Measurements from ENCODE around the gene NAGPA.
"Not testable (repeated sequence)": the region's sequence is repeated elsewhere in the genome, so short reads cannot be mapped to it uniquely, and the experiment has no call there.

NAGPA gene, protein sequence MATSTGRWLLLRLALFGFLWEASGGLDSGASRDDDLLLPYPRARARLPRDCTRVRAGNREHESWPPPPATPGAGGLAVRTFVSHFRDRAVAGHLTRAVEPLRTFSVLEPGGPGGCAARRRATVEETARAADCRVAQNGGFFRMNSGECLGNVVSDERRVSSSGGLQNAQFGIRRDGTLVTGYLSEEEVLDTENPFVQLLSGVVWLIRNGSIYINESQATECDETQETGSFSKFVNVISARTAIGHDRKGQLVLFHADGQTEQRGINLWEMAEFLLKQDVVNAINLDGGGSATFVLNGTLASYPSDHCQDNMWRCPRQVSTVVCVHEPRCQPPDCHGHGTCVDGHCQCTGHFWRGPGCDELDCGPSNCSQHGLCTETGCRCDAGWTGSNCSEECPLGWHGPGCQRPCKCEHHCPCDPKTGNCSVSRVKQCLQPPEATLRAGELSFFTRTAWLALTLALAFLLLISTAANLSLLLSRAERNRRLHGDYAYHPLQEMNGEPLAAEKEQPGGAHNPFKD

GRCh38 chr16:5033256-5034166 is at the start of gene NAGPA:
Gene NAGPA, minus strand, starts transcription at chr16:5033935. Its CDS starts 21 bp downstream, at chr16:5033914.
- DNase-seq = peak; percentile 93

DNA sequence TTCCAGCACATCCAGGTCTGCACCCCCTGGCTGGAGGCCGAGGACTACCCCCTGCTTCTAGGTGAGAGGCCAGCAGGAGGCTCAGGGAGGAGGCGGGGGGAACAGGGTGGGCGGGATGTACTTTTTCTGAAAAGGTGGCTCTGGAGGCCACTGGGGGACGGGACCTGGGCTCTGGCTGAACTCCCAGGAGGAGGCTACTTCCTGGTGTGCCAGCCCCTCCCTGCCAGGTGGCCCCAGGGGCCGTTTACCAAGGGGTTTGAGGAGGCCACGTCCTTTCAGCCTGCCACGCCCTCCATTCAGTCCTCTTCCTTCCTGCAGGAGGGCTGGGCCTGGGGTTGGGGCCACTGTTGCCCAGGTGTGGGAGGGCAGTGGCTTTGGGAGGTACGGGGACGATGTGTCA is 47.3 kb upstream of the NAGPA start:
- not testable (repeated sequence) for DNase-seq

DNA sequence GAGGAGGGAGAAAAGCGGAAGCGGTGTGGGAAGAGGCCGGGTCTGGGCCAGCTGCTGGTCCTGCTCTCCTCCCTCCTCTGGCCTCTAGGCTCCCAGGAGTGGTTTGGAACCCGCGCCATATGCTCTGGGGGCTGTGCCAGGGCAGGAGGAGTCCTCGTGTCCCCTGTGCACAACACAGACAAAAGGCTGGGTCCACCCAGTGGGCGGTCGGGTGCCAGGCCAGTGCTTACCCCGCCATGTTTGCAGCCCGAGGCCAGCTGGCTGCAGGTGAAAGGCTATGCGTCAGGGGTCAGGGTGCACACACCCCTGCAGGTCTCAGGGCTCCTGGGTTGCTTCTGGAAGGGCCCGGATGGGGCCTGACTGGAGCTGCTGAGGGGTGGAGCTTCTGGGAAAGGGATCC is 46.7 kb upstream of the NAGPA start:
- not testable (repeated sequence) for DNase-seq

GRCh38 chr16:5078626-5079025 is 44.9 kb upstream of the NAGPA start:
- no peak for DNase-seq

DNA sequence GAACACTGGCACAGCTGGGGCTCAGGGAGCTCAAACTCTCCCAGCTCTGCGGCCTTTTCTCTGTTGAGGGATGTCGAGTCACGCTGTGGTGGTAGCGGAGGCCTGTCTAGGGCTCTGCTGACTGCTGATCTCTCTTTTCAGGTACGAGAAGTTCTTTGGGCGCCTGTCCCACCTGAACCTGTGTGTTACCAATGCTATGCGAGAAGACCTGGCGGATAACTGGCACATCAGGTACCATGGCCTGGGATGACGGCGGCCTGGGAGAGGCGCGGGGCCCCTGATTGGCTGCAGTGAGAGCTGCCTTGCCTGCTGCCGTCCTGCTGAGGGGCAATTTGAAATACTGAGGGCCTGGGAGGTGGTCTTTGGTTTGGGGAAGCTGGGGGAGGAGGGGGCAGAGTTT is 43.6 kb upstream of the NAGPA start:
- DNase-seq = no peak

DNA sequence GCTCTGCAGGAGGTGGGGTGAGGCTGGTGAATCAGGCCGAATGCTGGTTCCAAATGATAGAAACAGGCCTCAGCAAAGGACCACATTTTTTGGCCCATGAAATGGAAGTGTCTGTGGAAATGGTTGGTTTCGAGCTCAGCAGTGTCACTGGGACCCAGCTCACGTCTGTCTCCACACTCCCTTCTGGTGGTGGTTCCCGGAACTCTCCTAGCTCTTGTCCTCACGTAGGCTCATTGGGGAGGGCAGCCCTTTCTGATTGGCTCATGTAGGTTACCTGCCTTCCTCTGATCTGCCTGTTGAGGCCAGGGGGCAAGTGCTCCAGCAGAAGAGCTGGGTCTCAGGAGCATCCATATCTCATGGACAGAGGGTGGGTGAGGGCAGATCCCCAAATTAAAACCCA is 41.9 kb upstream of the NAGPA start:
- no peak for DNase-seq

DNA sequence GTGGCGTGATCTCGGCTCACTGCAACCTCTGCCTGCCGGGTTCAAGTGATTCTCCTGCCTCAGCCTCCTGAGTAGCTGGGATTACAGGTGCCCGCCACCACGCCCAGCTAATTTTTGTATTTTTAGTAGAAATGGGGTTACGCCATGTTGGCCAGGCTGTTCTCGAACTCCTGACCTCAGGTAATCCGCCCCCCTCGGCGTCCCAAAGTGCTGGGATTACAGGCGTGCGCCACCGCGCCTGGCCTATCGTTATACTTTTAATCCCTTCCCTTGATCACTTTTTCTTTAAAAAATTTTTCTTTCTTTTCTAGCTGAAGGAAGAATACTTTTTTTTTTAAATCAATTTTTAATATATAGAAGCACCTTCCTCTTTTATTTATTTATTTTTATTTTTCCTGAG is 40.0 kb upstream of the NAGPA start:
- DNase-seq = not testable (repeated sequence)

- DNase-seq = no peak
Measured at GRCh38 chr16:5073279-5073629, 39.5 kb upstream of the NAGPA start.

- DNase-seq = no peak
Measured at GRCh38 chr16:5072334-5073278, 38.9 kb upstream of the NAGPA start.

DNA sequence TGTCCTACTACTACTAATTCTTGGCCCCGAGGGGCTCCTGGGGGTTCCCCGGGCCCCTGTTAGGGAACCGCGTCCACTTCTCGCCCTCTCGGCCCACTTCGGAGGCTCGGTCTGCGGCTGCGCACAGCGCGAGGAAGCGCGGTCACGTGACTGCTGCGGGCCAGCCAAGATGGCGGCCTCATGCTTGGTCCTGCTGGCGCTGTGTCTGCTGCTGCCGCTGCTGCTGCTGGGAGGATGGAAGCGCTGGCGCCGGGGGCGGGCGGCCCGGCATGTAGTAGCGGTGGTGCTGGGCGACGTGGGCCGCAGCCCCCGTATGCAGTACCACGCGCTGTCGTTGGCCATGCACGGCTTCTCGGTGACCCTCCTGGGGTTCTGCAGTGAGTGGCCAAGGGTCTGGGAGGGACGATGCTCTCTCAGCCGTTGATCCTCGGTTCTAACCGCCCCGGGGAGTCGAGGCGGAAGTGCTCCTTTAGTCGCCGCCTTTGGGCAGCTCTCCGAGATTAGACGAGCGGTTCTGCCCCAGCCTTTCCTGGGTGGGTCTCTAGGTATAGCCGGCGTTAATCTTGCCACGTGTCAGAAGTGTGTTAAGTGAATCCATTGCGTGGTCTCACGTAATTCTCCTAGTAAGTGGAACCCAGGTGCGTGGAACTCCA is 38.1 kb upstream of the NAGPA start, which contains the start of gene ALG1:
ALG1 (plus strand) TSS at position 163 of the 653 bp plus-strand sequence; CDS start at position 170, 7 bp downstream.
- peak; percentile 96 for DNase-seq

- DNase-seq = no peak
Measured at GRCh38 chr16:5071341-5071680, 37.6 kb upstream of the NAGPA start.

- no peak for DNase-seq
Measured at GRCh38 chr16:5070431-5071186, 36.9 kb upstream of the NAGPA start.

GRCh38 chr16:5069854-5070253 is 36.1 kb upstream of the NAGPA start:
- no peak for DNase-seq

DNA sequence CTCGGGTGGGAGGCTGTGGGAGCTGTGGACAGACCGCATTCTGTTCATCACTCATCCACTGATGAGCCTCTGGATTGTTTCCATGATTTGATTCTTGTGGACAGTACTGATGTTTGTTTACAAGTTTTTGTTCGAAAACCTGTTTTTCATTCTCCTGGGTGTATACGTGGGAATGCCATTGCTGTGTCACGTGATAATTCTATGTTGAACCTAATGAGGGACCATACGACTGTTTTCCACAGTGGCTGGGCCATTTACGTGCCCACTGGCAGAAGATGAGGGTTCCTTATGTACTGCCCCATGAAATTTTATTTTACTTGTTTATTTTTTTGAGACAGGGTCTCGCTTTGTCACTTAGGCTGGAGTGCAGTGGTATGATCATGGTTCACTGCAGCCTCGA is 35.3 kb upstream of the NAGPA start:
- DNase-seq = no peak

DNA sequence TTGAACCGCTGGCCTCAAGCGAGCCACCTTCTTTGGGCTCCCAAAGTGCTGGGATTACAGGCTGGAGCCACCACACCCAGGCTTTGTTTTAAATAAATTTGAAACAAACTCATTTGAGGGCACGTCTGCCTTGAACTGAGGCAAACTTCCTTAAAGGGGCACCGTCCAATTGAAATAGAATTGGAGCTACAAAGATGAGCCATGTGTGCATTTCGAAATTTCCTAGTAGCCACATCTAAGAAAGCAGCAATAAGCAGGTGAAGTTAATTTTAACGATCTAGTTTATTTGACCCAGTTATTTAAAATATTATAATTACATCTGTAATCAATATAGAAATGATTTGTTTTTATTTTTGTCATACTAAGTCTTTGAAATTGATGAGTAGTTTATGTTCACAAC is 32.8 kb upstream of the NAGPA start:
- DNase-seq = no peak

DNA sequence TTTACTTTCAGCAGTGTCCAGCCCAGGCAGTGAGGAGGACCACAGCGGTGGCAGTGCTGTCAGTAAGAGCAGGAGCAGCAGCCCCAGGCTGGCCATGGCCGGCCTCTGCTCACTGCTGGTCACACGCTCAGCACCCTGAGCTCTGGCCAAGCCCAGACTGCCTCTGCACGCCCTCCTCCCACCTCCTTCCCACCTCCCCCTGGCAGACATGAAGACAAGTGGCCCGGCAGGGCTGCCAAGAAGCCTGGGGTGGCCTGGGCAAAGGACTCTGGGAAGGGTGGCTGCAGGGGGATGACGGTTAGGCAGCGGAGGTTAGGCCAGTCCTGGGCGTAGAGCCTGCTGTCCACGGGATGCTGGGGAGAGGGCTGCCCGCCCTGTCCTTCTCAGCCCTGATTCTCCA is 32.1 kb upstream of the NAGPA start, which contains the start of gene C16orf89:
C16orf89 (minus strand) TSS at position 144 of the 400 bp plus-strand sequence; CDS start at position 96, 48 bp downstream.
- DNase-seq = no peak

DNA sequence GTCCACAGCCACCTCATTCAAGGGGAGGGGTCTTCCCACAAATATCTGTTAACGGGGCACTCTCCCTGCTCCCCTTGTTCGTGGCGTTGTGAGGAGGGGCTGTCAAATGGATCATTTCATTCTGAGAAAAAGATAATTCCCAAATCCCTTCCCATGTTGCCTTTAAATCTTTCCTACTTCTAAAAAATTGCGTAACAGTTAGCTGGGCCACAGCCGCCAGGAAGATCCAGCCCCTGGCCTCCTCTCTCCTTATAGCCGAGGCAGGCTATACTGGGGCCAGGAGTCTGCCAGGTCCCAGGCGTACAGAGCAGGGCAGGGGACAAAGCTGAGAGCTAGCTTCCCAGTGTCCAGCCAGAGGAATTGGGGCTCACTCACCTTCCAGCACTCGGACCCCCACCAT is 31.6 kb upstream of the NAGPA start:
- no peak for DNase-seq

GRCh38 chr16:5064915-5065314 is 31.2 kb upstream of the NAGPA start:
- no peak for DNase-seq

- DNase-seq = no peak
Measured at GRCh38 chr16:5062790-5063765, 29.3 kb upstream of the NAGPA start.

DNA sequence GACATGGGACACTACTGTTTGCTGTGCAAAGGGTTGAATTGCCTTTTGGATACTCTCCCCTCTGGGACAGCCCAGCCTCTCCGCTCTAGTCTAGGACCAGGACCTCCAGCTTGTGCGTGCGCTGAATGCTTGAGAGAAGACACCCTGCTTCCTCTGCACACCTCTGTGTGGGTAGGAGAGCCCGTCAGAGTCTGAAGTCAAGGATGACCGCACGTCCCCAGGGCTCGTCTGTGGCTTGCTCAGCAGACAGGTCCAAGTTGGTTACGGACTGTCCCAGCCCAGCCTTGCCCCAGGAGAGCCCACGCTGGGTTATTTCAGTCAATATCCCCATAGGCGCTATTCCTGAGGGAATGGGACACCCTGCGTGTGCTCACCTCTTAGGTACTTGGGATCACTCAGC is 28.3 kb upstream of the NAGPA start:
- DNase-seq = no peak

All from activated CD8-positive, alpha-beta memory T cell treated with anti-CD3 and anti-CD28 coated beads for 24 hours (primary cell).